Smooth muscle cell (in vitro differentiated cells): ENCODE results near the gene LCP2. TPM values are rescaled to one million over a fixed set of nuclear protein-coding genes. Genes with fewer than 3 reads are reported as not detected.

Experiments used
- DNase-seq: peaks from one replicate; lab custom pipeline; 2025; ENCODE audit not compliant: unreplicated experiment; lab: John Stamatoyannopoulos, UW
- H2AFZ ChIP-seq: fragments of 200-600 bp; sonication (generic); 2 replicates; pipeline ENCODE4 v1.6.0; 2016; ENCODE audit warnings: antibody characterized with exemption, low read depth, mild to moderate bottlenecking
- H3F3A ChIP-seq: fragments of 200-600 bp; sonication (generic); 2 replicates; pipeline ENCODE4 v1.6.0; 2017; ENCODE audit warnings: antibody characterized with exemption, low read depth
- H3K27ac ChIP-seq: fragments of 200-600 bp; sonication (generic); 2 replicates; pipeline ENCODE4 v1.5.1; 2016; ENCODE audit warnings: low read depth, mild to moderate bottlenecking
- H3K27me3 ChIP-seq: fragments of 200-600 bp; sonication (generic); 2 replicates; pipeline ENCODE4 v1.6.1; 2016; ENCODE audit warnings: low read depth, mild to moderate bottlenecking
- H3K36me3 ChIP-seq: fragments of 200-600 bp; sonication (generic); 2 replicates; pipeline ENCODE4 v1.5.1; 2016; ENCODE audit warnings: low read depth
- H3K4me1 ChIP-seq: fragments of 200-600 bp; sonication (generic); 2 replicates; pipeline ENCODE4 v1.5.1; 2016; ENCODE audit warnings: low read depth
- H3K4me2 ChIP-seq: fragments of 200-600 bp; sonication (generic); 2 replicates; pipeline ENCODE4 v1.6.0; 2016; ENCODE audit warnings: mild to moderate bottlenecking
- H3K4me3 ChIP-seq: fragments of 200-600 bp; sonication (generic); 2 replicates; pipeline ENCODE4 v1.5.1; 2016; ENCODE audit warnings: mild to moderate bottlenecking
- H3K79me2 ChIP-seq: fragments of 200-600 bp; sonication (generic); 2 replicates; pipeline ENCODE4 v1.6.0; 2016; ENCODE audit warnings: low read depth, mild to moderate bottlenecking
- H3K9ac ChIP-seq: fragments of 200-600 bp; sonication (generic); 2 replicates; pipeline ENCODE4 v1.6.0; 2016; ENCODE audit warnings: low read depth
- H3K9me3 ChIP-seq: fragments of 200-600 bp; sonication (generic); replicated peaks from 2 replicates; pipeline ENCODE4 v1.5.1; 2016; ENCODE audit warnings: low read depth
- H4K20me1 ChIP-seq: fragments of 200-600 bp; sonication (generic); 2 replicates; pipeline ENCODE4 v1.6.0; 2016; ENCODE audit warnings: low read depth
- WGBS: methylation state at CpG from one replicate; pipeline ENCODE4 v1.1.7; 2016; ENCODE audit warnings: low lambda C conversion rate; 5-methylcytosine and 5-hydroxymethylcytosine counted together
- polyA plus RNA-seq: library from polyadenylated mRNA; unstranded; fragments of >200 nt; fragmentation: Nextera tagmentation; extraction: Ambion mirVana; gene quantifications from 2 replicates; pipeline ENCODE4 v1.2.1, GENCODE V29; 2016
- total RNA-seq: library from RNA; depleted of rRNA; stranded (reverse); fragments of >200 nt; gene quantifications from 2 replicates; pipeline ENCODE4 v1.2.3, GENCODE V29; 2014
- TF ChIP-seq, protein P1 (sequence below): fragments of 200-600 bp; sonication (generic); IDR thresholded peaks from 2 replicates; pipeline ENCODE4 v1.5.1; 2017; ENCODE audit warnings: borderline replicate concordance, mild to moderate bottlenecking, antibody characterized with exemption; ENCODE audit not compliant: insufficient read depth, poor library complexity, severe bottlenecking

Gene LCP2
- total and polyA plus RNA-seq, 2 experiments from 2014 or later, result 0.45 to 2.7 TPM

GRCh38 chr5:170292179-170293104 is 5.1 kb downstream of the LCP2 start:
- TF ChIP-seq, protein P1, sequence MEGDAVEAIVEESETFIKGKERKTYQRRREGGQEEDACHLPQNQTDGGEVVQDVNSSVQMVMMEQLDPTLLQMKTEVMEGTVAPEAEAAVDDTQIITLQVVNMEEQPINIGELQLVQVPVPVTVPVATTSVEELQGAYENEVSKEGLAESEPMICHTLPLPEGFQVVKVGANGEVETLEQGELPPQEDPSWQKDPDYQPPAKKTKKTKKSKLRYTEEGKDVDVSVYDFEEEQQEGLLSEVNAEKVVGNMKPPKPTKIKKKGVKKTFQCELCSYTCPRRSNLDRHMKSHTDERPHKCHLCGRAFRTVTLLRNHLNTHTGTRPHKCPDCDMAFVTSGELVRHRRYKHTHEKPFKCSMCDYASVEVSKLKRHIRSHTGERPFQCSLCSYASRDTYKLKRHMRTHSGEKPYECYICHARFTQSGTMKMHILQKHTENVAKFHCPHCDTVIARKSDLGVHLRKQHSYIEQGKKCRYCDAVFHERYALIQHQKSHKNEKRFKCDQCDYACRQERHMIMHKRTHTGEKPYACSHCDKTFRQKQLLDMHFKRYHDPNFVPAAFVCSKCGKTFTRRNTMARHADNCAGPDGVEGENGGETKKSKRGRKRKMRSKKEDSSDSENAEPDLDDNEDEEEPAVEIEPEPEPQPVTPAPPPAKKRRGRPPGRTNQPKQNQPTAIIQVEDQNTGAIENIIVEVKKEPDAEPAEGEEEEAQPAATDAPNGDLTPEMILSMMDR, result no peak
- Histone ChIP-seq H3K4me3 (no peak overlapping the region), H3K27ac (no peak overlapping the region), H3K36me3 (no peaks in the 10 kb centered on the region), H3K9ac (no peak overlapping the region), H3F3A (no peaks in the 10 kb centered on the region), H3K9me3 (no peaks in the 10 kb centered on the region), H3K27me3 (no peaks in the 10 kb centered on the region), H4K20me1 (no peaks in the 10 kb centered on the region), H3K79me2 (no peaks in the 10 kb centered on the region), H3K4me1 (no peaks in the 10 kb centered on the region), H2AFZ (no peak overlapping the region), H3K4me2 (no peak overlapping the region)
- WGBS, result 90% methylated on average over 4 of the region's 4 CpGs
- no peak for DNase-seq

GRCh38 chr5:170290498-170290897 is 7.1 kb downstream of the LCP2 start:
- H3K9ac ChIP-seq, result no peak overlapping the region
- H3K27me3 ChIP-seq, result no peaks in the 10 kb centered on the region
- H3K9me3 ChIP-seq, result no peaks in the 10 kb centered on the region
- no peaks in the 10 kb centered on the region for H4K20me1 ChIP-seq
- H3K27ac ChIP-seq, result no peak overlapping the region
- H2AFZ ChIP-seq, result no peak overlapping the region
- no peaks in the 10 kb centered on the region for H3K36me3 ChIP-seq
- no peaks in the 10 kb centered on the region for H3K79me2 ChIP-seq
- 92% methylated on average over 3 of the region's 3 CpGs for WGBS
- H3K4me3 ChIP-seq, result no peak overlapping the region
- no peak for DNase-seq
- TF ChIP-seq, protein P1, result no peak
- H3K4me2 ChIP-seq, result no peak overlapping the region
- H3F3A ChIP-seq, result no peaks in the 10 kb centered on the region
- no peaks in the 10 kb centered on the region for H3K4me1 ChIP-seq

DNA sequence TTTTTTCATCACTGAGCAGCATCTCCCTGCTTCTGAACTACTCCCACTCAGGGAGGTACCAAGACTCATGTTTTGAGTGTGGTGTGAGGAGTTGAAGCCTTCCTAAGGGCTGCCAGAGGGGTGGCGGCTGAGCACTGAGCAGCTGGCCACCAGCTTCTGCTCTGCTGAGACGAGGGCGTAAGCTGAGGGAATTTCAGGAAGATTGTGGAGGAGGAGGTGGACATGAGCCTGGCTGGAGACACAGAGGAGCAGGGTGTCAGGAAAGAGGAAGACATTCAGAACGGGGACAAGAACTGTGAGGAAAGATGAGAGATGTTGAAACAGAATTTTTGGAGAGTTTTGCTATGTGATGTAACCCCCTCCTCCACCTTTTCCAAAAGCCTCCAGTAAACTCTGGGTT is 7.8 kb downstream of the LCP2 start:
- Histone ChIP-seq H4K20me1 (no peaks in the 10 kb centered on the region), H3K27me3 (no peaks in the 10 kb centered on the region), H3K36me3 (no peaks in the 10 kb centered on the region), H3K79me2 (no peaks in the 10 kb centered on the region), H2AFZ (no peak overlapping the region), H3K4me1 (no peaks in the 10 kb centered on the region), H3F3A (no peaks in the 10 kb centered on the region), H3K9me3 (no peaks in the 10 kb centered on the region), H3K27ac (no peak overlapping the region), H3K4me2 (no peak overlapping the region), H3K4me3 (no peak overlapping the region), H3K9ac (no peak overlapping the region)
- 45% methylated on average over 4 of the region's 4 CpGs for WGBS
- no peak for DNase-seq
- TF ChIP-seq, protein P1, result no peak
